HEK293 (cell line): Measurements from ENCODE around the gene GALNT13.

Source experiments
- CTCF ChIA-PET: fragments of 350-600 bp; formaldehyde crosslinking; extraction: SDS; loops from one replicate; lab custom pipeline; 2021; ENCODE audit warnings: antibody characterized with exemption; lab: Yijun Ruan, JAX
- POLR2A ChIA-PET: fragments of 300-600 bp; formaldehyde crosslinking; extraction: SDS; loops from one replicate; lab custom pipeline; 2020; ENCODE audit warnings: antibody characterized with exemption, inconsistent platforms; lab: Yijun Ruan, JAX
- H3K27ac ChIP-seq: fragments of 200-500 bp; sonication (Bioruptor generic); 2 replicates; pipeline ENCODE4 v1.5.1; 2014; ENCODE audit warnings: low read depth, low read length, control low read depth, inconsistent platforms; ENCODE audit errors: extremely low read depth
- H3K36me3 ChIP-seq, 2 experiments: fragments of 200-500 bp in 1 of 2; sonication (Bioruptor generic) in 1 of 2; 1 replicate in 1 of 2; 2 replicates in 1 of 2; pipeline ENCODE4 v1.5.1; 2014 to 2017; ENCODE audit warnings: inconsistent platforms in 2 of 2, low read length in 2 of 2; ENCODE audit not compliant: control insufficient read depth in 2 of 2, insufficient read depth in 1 of 2
- H3K4me1 ChIP-seq: fragments of 200-500 bp; sonication (Bioruptor generic); 2 replicates; pipeline ENCODE4 v1.5.1; 2014; ENCODE audit warnings: mild to moderate bottlenecking, low read length, inconsistent platforms; ENCODE audit not compliant: control insufficient read depth, insufficient read depth
- H3K4me3 ChIP-seq: 2 replicates; pipeline ENCODE4 v1.5.1; 2011; ENCODE audit warnings: low read depth, mild to moderate bottlenecking, control low read depth, low read length, moderate library complexity
- H3K9me3 ChIP-seq: fragments of 200-500 bp; sonication (Bioruptor generic); 2 replicates; pipeline ENCODE4 v1.5.1; 2014; ENCODE audit warnings: low read depth, low read length, inconsistent platforms; ENCODE audit not compliant: control insufficient read depth, insufficient read depth
- ATF2 ChIP-seq: fragments of 450-650 bp; formaldehyde crosslinking; IDR thresholded peaks from 2 replicates; pipeline ENCODE4 v1.5.1; 2016; ENCODE audit warnings: missing biosample characterization, missing genetic modification characterization, low read depth
- KLF8 ChIP-seq: fragments of 450-650 bp; formaldehyde crosslinking; IDR thresholded peaks from 2 replicates; pipeline ENCODE4 v1.5.1; 2016; ENCODE audit warnings: missing biosample characterization, missing genetic modification characterization
- MZF1 ChIP-seq: fragments of 450-650 bp; formaldehyde crosslinking; IDR thresholded peaks from 2 replicates; pipeline ENCODE4 v1.5.1; 2017; ENCODE audit warnings: missing biosample characterization, missing genetic modification characterization, borderline replicate concordance
- PBX3 ChIP-seq: sonication (generic); formaldehyde crosslinking; IDR thresholded peaks from 2 replicates; pipeline ENCODE4 v1.8.1; 2022; ENCODE audit warnings: mild to moderate bottlenecking, moderate library complexity, missing genetic modification reagents
- REST ChIP-seq: fragments of 450-650 bp; formaldehyde crosslinking; IDR thresholded peaks from 2 replicates; pipeline ENCODE4 v1.5.1; 2016; ENCODE audit warnings: missing biosample characterization, missing genetic modification characterization
- SCRT2 ChIP-seq: fragments of 450-650 bp; formaldehyde crosslinking; IDR thresholded peaks from 2 replicates; pipeline ENCODE4 v1.5.1; 2016; ENCODE audit warnings: missing biosample characterization, missing genetic modification characterization
- ZNF148 ChIP-seq: fragments of 450-650 bp; formaldehyde crosslinking; IDR thresholded peaks from 2 replicates; pipeline ENCODE4 v1.5.0; 2017; ENCODE audit warnings: missing biosample characterization, missing genetic modification characterization, borderline replicate concordance
- ZNF16 ChIP-seq: fragments of 450-650 bp; formaldehyde crosslinking; IDR thresholded peaks from 2 replicates; pipeline ENCODE4 v1.5.1; 2016; ENCODE audit warnings: low read depth, missing biosample characterization, missing genetic modification characterization
- ZNF184 ChIP-seq: fragments of 450-650 bp; IDR thresholded peaks from 2 replicates; pipeline ENCODE4 v1.5.1; 2018; ENCODE audit warnings: missing biosample characterization, mild to moderate bottlenecking, missing genetic modification characterization
- ZNF19 ChIP-seq: fragments of 450-650 bp; formaldehyde crosslinking; IDR thresholded peaks from 2 replicates; pipeline ENCODE4; 2016; ENCODE audit warnings: missing biosample characterization, missing genetic modification characterization, low read depth
- ZNF26 ChIP-seq: fragments of 450-650 bp; formaldehyde crosslinking; IDR thresholded peaks from 2 replicates; pipeline ENCODE4 v1.5.1; 2016; ENCODE audit warnings: missing biosample characterization, missing genetic modification characterization
- ZNF350 ChIP-seq: fragments of 450-650 bp; formaldehyde crosslinking; IDR thresholded peaks from 2 replicates; pipeline ENCODE4 v1.5.0; 2017; ENCODE audit warnings: missing biosample characterization, mild to moderate bottlenecking, missing genetic modification characterization
- ZNF416 ChIP-seq: fragments of 450-650 bp; formaldehyde crosslinking; IDR thresholded peaks from 2 replicates; pipeline ENCODE4 v1.5.1; 2016; ENCODE audit warnings: missing biosample characterization, missing genetic modification characterization
- ZNF48 ChIP-seq: fragments of 450-650 bp; formaldehyde crosslinking; IDR thresholded peaks from 2 replicates; pipeline ENCODE4 v1.5.1; 2016; ENCODE audit warnings: missing biosample characterization, missing genetic modification characterization
- ZNF585B ChIP-seq: fragments of 450-650 bp; formaldehyde crosslinking; IDR thresholded peaks from 2 replicates; pipeline ENCODE4 v1.5.1; 2016; ENCODE audit warnings: missing biosample characterization, missing genetic modification characterization
- ZNF600 ChIP-seq: fragments of 450-650 bp; formaldehyde crosslinking; IDR thresholded peaks from 2 replicates; pipeline ENCODE4 v1.5.1; 2016; ENCODE audit warnings: missing biosample characterization, missing genetic modification characterization
- ZNF639 ChIP-seq: fragments of 450-650 bp; formaldehyde crosslinking; IDR thresholded peaks from 2 replicates; pipeline ENCODE4 v1.5.1; 2016; ENCODE audit warnings: missing biosample characterization, missing genetic modification characterization
- ZNF645 ChIP-seq: fragments of 450-650 bp; formaldehyde crosslinking; IDR thresholded peaks from 2 replicates; pipeline ENCODE4; 2016; ENCODE audit warnings: missing biosample characterization, missing genetic modification characterization
- ZSCAN23 ChIP-seq: fragments of 450-650 bp; formaldehyde crosslinking; IDR thresholded peaks from 2 replicates; pipeline ENCODE4 v1.5.1; 2016; ENCODE audit warnings: missing biosample characterization, missing genetic modification characterization
- ZSCAN4 ChIP-seq: fragments of 450-650 bp; formaldehyde crosslinking; IDR thresholded peaks from 2 replicates; pipeline ENCODE4 v1.5.1; 2017; ENCODE audit warnings: missing biosample characterization, missing genetic modification characterization

The GALNT13 gene

GRCh38 chr2:153986488-153987229, 114.9 kb downstream of the GALNT13 start (continued):
- TF ChIP-seq ZNF645 (tag by site-specific recombination) (no peak), ZNF48 (tag by site-specific recombination) (no peak), ZNF26 (tag by site-specific recombination) (no peak), ZNF639 (no peak), ZNF184 (no peak), ATF2 (tag by site-specific recombination) (no peak), ZNF148 (tag by site-specific recombination) (no peak), ZNF416 (tag by site-specific recombination) (no peak)
- TF ChIP-seq, all 188 proteins: peak for 0

- ChIA-PET CTCF (interaction anchor here (1.3 kb wide), 1 partner anchor 384 kb away, joined by 3 read pairs; no protein-coding TSS in a partner anchor), POLR2A (no interaction called here)
- Histone ChIP-seq H3K9me3 (no peaks in the 10 kb centered on the region), H3K27ac (no peak overlapping the region), H3K4me1 (no peaks in the 10 kb centered on the region), H3K36me3 (no peaks in the 10 kb centered on the region), H3K4me3 (no peak overlapping the region)
- TF ChIP-seq ZSCAN23 (no peak), PBX3 (CRISPR knock-in tag) (no peak), SCRT2 (tag by site-specific recombination) (no peak), ZNF16 (tag by site-specific recombination) (no peak), MZF1 (tag by site-specific recombination) (no peak), ZNF600 (tag by site-specific recombination) (no peak), ZSCAN4 (tag by site-specific recombination) (no peak), REST (tag by site-specific recombination) (no peak), KLF8 (tag by site-specific recombination) (no peak), ZNF19 (tag by site-specific recombination) (no peak), ZNF350 (tag by site-specific recombination) (no peak), ZNF585B (tag by site-specific recombination) (no peak)
Measured at GRCh38 chr2:153990771-153991170, 119.0 kb downstream of the GALNT13 start.
